Neural crest cell (in vitro differentiated cells): ENCODE results near the gene TIMP2. TPM values are rescaled to one million over a fixed set of nuclear protein-coding genes. Genes with fewer than 3 reads are reported as not detected.
A peak's percentile ranks its signal among the peaks of the same experiment; 100 is the strongest.

Source experiments
- DNase-seq: peaks from one replicate; pipeline ENCODE4 v3.0.0; 2021; ENCODE audit warnings: low read depth, mixed read lengths, low spot score
- H3K27ac Mint-ChIP-seq: one replicate; pipeline ENCODE4 v1.8.0; 2021; ENCODE audit warnings: mild to moderate bottlenecking, mixed read lengths; ENCODE audit not compliant: unreplicated experiment
- H3K27me3 Mint-ChIP-seq: 2 replicates; pipeline ENCODE4 v1.8.0; 2021; ENCODE audit warnings: low read depth, mild to moderate bottlenecking, mixed read lengths
- H3K36me3 Mint-ChIP-seq: 2 replicates; pipeline ENCODE4 v1.8.0; 2021; ENCODE audit warnings: low read depth, mild to moderate bottlenecking, mixed read lengths
- H3K4me1 Mint-ChIP-seq: 2 replicates; pipeline ENCODE4 v1.8.0; 2021; ENCODE audit warnings: mixed read lengths
- H3K4me3 Mint-ChIP-seq: one replicate; pipeline ENCODE4 v1.8.0; 2021; ENCODE audit warnings: mild to moderate bottlenecking, mixed read lengths
- H3K9me3 Mint-ChIP-seq: 2 replicates; pipeline ENCODE4 v1.8.0; 2021; ENCODE audit warnings: mixed read lengths
- total RNA-seq: library from RNA; stranded (reverse); gene quantifications from 2 replicates; pipeline ENCODE4 v1.2.1, GENCODE V29; 2021
- TF ChIP-seq, protein P1 (sequence below): fragments of 200-600 bp; sonication (generic); conservative IDR thresholded peaks from 2 replicates; pipeline ENCODE4 v1.5.0; 2021; ENCODE audit warnings: antibody characterized with exemption, mild to moderate bottlenecking

TIMP2 gene
- total RNA-seq, 1 donor from 2014 or later, result 58.5 TPM

DNA sequence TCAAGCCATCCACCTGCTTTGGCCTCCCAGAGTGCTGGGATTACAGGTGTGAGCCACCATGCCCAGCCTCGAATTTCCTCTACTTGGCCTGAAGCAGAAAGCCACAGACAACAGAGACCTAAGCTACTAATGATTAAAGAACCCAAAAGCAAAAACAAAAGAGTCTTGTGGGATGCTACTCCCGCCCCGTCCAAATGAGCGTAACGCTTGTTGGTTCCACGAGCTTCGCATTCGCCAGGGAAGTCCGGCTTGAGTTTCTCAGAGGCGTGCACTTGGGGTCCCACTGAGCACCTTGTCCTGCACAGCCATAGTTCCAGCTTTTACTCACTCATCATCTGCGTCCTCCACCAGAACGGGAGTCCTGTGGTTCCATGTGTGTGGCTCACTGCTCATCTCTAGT lies 38.2 kb downstream of the TIMP2 start:
- Mint-ChIP-seq H3K36me3 (no peaks in the 10 kb centered on the region), H3K4me1 (peaks cover 55% of the 10 kb centered on the region), H3K27ac (no peak overlapping the region), H3K27me3 (no peaks in the 10 kb centered on the region), H3K4me3 (no peak overlapping the region), H3K9me3 (no peaks in the 10 kb centered on the region)
- no peak for DNase-seq
- TF ChIP-seq, protein P1, sequence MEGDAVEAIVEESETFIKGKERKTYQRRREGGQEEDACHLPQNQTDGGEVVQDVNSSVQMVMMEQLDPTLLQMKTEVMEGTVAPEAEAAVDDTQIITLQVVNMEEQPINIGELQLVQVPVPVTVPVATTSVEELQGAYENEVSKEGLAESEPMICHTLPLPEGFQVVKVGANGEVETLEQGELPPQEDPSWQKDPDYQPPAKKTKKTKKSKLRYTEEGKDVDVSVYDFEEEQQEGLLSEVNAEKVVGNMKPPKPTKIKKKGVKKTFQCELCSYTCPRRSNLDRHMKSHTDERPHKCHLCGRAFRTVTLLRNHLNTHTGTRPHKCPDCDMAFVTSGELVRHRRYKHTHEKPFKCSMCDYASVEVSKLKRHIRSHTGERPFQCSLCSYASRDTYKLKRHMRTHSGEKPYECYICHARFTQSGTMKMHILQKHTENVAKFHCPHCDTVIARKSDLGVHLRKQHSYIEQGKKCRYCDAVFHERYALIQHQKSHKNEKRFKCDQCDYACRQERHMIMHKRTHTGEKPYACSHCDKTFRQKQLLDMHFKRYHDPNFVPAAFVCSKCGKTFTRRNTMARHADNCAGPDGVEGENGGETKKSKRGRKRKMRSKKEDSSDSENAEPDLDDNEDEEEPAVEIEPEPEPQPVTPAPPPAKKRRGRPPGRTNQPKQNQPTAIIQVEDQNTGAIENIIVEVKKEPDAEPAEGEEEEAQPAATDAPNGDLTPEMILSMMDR, result no peak

DNA sequence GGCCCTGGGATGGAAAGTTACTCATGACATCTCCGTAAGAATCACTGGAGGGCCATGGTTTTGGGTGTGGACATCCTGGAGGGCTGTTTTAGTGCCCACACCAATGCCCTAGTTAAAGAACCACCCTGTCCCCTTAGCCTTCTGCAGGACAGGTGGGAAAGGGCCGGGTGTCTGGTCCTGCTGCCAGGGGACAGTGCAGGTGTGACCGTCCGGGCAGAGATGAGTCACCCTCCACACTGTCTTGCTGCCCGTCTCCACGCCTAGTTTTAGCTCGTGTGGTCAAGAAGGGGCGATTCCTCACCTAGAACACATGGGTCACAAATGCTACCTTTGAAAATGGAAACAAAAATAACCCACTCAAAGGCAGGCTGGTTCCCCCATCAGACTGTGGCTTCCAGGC lies 39.2 kb downstream of the TIMP2 start:
- TF ChIP-seq, protein P1, result no peak
- no peaks in the 10 kb centered on the region for H3K9me3 Mint-ChIP-seq
- H3K27ac Mint-ChIP-seq, result peak overlapping the region; percentile 32
- peaks cover 45% of the 10 kb centered on the region for H3K4me1 Mint-ChIP-seq
- H3K27me3 Mint-ChIP-seq, result no peaks in the 10 kb centered on the region
- H3K36me3 Mint-ChIP-seq, result no peaks in the 10 kb centered on the region
- no peak for DNase-seq
- H3K4me3 Mint-ChIP-seq, result no peak overlapping the region

DNA sequence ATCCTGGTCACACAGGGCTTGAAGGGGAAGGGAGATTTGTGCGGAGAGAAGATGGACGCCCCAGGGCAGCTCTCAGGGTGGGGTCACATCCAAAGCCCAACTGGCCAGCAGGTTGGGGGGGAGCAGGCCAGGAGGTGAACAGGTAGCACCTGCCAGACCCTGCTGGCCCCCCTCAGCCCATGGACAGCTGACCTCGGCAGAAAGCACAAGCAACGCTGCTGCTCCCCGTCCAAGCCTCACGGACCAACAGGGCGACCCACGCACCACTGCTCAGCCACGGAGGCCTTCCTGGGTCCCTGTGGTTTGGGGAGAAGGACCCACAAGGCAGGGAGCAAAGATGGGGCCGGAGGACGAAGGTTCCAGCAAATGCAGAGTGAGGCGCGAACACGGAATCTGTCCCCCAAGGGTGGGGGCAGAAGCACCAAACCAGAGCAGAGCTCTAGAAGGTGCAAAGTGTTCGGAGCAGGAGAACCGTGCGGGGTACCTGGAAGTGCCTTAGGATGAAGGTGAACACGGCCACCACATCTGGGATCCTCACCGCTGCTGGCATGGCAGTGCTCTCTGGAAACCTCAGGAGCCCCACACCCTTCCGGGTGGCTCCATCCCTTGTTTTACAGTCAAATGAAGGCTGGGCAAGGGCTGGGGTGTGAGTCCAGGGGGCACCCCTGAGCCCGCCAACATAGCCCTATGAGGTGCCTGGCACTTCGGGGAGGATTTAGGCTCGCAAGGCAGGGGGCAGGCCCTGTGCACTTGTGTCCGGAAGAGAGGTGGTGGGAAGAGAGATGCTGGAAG lies 40.1 kb downstream of the TIMP2 start:
- TF ChIP-seq, protein P1, result no peak
- Mint-ChIP-seq H3K36me3 (no peaks in the 10 kb centered on the region), H3K27me3 (no peaks in the 10 kb centered on the region), H3K4me3 (peak overlapping the region; percentile 78), H3K9me3 (no peaks in the 10 kb centered on the region), H3K4me1 (peaks cover 47% of the 10 kb centered on the region), H3K27ac (peak overlapping the region; percentile 94)
- DNase-seq, result no peak

DNA sequence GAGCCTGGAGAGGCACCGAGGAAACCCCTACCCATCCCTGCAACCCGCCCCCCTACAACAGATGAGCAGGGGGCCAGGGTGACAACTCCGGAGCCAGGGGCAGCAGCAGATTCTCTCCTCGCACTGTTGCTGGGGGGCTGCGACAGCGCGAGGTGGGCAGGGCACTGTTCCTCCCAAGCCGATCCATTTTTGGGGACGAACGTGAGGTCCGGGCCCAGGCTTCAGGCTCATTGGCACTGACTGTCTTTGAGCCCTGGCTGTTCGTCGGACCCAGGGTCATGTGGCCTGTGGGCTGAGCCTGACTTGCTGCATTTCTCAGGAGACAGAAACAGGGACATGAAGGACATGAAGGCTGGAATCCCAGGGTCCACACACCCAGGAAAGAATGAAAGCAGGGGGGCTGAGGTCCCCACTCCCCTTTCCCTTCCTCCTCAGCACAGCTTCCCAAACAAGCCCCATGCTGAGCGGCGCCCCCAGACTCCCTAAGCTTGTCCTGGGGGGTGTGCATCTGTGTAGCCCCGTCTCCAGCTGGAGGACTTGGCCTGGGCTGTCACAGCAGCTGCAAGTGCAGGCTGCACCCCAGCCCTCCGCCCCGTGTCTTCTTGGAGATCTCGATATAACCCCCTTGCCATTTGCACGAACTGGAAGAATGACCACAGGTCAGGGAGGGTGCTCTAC lies 40.9 kb downstream of the TIMP2 start:
- H3K36me3 Mint-ChIP-seq, result no peaks in the 10 kb centered on the region
- no peaks in the 10 kb centered on the region for H3K9me3 Mint-ChIP-seq
- peak overlapping the region; percentile 78 for H3K4me3 Mint-ChIP-seq
- peaks cover 55% of the 10 kb centered on the region for H3K4me1 Mint-ChIP-seq
- no peaks in the 10 kb centered on the region for H3K27me3 Mint-ChIP-seq
- TF ChIP-seq, protein P1, result no peak
- no peak for DNase-seq
- peak overlapping the region; percentile 97 for H3K27ac Mint-ChIP-seq

DNA sequence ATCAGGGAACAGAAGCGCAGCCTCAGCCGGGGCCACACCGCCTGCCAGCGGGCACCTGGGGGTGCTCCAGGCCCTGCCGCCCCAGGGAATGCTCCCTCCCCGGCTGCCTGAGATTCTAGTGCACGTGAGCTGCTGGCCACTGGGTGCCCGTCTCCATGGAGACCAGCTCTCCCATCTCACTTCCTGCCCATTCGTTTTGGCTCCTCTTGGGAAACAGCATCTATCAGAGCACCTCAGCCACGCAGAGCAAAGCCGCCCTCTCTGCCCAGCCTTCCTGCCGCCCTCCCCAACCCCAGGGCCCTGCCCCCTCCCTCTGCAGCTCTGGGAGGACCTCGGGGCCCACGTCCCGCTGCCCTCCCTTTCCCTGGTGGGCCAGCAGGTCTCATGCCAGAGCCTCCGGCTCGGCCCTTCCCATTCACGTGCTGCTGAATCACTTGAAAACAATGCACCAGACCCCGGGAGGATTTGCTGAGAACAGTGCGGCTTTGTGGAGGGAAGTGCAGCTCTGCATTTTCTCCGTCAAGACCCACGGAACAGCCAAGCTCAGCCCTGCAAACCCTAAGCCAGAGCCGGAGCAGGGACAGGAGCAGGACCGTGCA lies 41.6 kb downstream of the TIMP2 start:
- Mint-ChIP-seq H3K9me3 (no peaks in the 10 kb centered on the region), H3K4me1 (peaks cover 57% of the 10 kb centered on the region), H3K27me3 (no peaks in the 10 kb centered on the region), H3K36me3 (no peaks in the 10 kb centered on the region), H3K27ac (peak overlapping the region; percentile 97), H3K4me3 (peak overlapping the region; percentile 84)
- TF ChIP-seq, protein P1, result peak; percentile 21
- peak; percentile 62 for DNase-seq
